ENCODE results near the gene SF3B3.

Gene SF3B3

DNA sequence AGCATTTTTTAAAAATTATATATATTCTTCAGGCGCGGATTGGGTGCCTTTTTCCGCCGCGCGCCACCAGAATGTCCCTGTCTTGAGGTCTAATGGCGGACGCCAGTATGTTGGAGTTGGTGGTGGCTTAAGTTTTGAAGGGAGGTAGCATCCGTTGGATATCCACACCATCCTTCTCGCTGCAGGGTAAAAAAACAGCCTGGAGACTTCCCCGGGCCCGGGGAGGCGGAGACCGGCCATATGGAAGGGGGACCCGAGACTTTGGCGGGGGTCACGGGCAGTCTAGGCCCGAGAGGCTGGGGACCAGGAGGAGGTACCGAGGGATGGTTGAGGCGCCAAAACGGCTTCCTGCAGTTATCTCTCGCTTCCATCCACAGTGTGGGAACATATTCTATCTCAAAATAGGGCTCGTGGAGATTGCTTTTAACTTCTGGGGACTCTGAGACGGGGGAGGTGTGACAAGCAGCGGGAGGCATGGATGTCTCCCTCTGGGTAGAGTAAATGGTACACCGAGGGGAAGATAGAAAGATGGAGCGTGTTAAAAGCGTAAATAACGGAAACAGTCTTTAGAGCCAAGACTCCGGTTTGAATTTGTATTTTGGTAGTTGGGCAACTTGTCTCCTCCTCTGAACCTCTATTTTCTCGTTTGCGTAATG lies at the start of gene SF3B3:
Gene SF3B3 (plus strand): TSS at position 74 of the 656 bp plus-strand sequence. CDS start 2,841 bp downstream, outside the sequence.
- DNase-seq (ENCODE audit: low spot score), result peak; percentile 46

DNA sequence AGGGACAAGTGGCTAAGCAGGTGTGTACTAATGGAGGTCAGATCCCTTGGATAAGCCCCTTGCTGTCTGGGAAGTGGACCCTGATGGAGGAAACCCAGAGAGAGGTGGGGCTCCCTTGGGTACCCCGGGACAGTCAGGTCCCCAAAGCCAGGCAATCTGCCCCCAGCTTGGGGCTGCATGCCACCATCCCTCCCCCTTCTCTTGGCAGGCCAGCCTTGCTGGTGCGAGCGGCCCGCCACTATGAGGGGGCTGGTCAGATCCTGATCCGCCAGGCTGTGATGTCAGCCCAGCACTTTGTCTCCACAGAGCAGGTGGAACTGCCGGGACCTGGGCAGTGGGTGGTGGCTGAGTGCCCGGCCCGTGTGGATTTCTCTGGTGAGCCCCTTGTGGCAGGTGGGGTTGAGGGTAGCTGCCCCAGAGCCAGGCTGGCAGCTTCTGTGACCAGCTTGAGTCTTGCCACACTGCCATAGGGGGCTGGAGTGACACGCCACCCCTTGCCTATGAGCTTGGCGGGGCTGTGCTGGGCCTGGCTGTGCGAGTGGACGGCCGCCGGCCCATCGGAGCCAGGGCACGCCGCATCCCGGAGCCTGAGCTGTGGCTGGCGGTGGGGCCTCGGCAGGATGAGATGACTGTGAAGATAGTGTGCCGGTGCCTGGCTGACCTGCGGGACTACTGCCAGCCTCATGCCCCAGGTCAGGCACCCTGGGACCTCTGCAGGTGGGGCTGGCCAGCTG lies 49.1 kb upstream of the SF3B3 start:
- DNase-seq (ENCODE audit: low spot score), result no peak

DNA sequence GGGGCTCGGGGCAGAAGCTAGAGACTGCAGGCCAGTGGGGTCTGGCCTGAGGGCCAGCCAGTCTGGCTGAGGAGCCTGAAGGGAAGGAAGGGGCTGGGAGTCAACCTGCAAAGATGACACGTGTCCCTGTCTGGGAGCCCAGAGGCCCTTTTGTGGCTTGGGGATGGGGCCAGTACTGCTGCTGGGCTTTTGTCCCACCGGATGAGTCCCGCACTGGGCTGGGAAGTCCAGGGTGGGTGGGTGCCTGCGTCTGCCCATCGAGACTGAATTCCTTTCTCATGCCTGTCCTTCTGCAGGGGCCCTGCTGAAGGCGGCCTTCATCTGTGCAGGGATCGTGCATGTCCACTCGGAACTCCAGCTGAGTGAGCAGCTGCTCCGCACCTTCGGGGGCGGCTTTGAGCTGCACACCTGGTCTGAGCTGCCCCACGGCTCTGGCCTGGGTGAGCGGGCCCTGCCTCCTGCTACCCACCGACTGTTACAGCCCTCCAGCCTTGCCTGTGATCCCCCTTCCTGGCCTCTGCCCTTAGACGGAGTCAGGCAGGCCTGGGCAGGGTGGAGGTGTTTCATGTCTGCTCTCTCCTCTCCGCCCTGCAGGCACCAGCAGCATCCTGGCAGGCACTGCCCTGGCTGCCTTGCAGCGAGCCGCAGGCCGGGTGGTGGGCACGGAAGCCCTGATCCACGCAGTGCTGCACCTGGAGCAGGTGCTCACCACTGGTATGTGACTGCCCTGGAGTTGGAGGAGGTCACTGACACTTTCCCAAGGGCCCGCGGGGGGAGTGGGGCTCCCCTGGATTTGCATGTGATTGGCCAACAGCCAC lies 48.4 kb upstream of the SF3B3 start:
- no peak for DNase-seq (ENCODE audit: low spot score)

DNA sequence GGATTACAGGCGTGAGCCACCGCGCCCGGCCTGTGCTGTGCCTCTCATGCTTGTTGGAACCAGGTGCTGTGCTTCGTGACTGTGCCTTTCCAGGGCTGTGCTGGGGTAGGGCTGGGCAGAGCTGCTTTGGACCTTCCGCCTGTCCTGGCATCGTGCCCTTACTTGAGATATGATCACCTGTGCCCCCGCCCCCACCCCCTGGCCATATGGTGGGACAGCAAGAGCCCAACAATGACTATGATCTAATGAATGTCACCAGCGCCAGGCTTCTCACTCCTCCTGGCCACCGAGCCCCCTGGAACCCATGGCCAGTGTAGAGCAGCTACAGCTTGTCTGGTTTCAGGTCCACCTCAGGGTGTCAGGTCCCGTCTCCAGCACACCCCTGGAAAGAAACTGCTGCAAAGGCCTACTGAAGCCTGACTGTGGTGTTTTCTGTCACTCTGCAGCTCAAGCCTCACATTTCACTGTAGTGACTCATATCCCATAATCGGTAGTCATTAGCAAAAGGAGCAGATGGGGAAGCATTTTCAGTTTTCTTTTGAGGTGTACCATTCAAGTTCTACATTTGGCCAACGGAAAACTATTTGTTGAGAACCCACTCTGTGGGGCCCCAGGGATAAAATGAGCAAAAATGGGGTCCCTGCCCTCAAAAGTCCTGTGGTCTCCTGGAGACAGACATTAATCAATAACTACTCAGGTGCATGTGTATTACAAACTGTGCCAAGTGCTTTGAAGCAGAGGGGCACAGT lies 47.2 kb upstream of the SF3B3 start:
- DNase-seq (ENCODE audit: low spot score), result peak; percentile 62

DNA sequence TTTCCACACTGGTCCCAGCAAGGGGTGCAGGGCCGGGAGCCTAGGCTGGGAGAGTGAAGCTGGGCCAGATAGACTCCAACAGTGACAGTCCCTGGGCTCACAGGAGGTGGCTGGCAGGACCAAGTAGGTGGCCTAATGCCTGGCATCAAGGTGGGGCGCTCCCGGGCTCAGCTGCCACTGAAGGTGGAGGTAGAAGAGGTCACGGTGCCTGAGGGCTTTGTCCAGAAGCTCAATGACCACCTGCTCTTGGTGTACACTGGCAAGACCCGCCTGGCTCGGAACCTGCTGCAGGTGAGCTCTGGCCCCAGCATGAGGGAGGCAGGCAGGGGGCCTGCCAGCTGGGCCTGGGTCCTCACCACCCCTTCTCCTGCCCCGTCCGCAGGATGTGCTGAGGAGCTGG lies 45.4 kb upstream of the SF3B3 start:
- no peak for DNase-seq (ENCODE audit: low spot score)

DNA sequence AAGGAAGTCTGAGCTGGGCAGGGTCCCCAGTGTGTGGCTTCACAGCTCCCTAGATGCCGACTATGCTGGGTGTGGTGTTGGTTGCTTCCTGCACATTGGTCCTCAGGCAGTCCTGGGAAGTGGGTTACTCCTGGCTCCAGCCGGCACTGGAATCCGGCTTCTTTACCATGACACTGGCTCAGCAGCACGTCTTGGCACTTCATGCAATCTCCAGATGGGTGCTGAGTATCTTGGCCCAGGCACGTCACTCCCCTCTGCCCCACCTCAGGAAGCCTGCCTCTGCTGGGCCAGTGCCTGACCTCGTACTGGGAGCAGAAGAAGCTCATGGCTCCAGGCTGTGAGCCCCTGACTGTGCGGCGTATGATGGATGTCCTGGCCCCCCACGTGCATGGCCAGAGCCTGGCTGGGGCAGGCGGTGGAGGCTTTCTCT lies 44.7 kb upstream of the SF3B3 start:
- DNase-seq (ENCODE audit: low spot score), result no peak

DNA sequence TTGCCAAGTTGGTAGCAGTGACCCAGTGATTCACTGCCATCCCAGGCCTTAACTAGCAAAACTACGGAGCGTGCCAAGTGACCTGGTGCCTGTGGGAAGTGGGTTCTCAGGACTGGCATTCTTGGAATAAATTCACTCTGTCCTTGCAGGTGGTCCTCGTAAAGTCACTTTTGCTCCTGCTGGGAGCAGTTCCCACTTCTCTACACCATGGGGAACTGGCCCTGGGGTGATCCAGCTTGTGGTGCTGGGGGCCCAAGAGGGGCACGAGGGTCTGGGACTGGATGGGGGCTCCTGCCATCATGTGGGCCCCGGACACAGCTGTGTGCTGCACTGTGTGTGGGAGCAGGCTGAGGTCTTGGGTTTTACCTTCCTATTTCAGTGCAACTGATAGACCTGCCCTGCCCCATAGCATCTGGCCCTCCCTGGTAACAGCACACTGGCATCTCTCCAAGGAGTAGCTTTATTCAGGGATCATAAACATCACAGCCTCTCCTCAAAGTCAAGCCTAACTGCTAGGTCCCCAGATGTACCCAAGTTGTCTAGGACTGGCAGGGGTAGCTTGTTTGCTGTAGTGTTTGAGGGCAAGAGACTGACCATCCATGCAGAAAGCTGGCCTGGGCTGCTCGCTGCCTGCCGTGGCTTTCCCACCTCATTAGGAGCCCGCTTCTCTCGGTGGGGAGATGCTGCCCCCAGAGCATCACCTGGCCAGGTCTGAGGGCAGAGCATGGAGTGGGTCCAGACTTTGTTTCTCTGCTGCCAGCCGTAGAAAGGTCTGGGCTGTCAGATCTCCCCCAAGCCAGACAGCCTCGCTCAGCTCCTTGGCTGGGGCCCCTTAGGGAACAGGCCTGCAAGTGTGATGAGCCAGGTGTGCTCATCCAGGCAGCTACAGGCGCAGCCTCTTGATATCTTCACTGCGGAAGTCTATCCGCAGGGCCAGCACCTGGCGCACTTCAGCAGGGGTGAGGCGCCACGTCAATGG lies 43.2 kb upstream of the SF3B3 start:
- no peak for DNase-seq (ENCODE audit: low spot score)

DNA sequence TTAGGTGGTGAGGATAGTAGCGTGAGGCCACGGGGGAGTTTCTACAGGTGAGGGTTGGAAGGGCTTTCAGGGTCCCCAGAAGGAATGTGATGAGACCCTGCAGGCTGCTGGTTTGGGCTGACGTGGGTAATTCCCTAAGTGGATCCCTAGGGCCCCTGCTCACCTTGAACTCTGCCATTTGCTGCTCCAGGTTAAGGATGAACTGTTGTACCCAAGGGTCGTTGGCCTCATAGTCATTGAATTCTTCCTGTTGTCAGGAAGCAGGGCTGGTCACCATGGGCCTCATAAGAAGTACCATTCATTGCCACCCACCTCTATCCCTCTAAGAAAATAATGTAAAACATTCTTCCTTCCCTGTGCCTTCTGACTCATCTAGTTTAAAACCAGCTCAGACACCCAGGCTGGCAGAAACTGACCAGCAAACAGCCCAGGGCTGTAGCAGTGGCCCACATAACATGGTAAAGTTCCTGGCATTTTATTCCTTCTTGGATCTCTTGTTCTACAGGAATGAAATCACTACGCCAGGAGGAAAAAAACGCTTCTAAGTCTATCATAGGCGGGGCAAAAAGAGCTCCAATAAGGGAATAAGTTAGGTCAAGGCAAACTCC lies 41.6 kb upstream of the SF3B3 start:
- DNase-seq (ENCODE audit: low spot score), result no peak

DNA sequence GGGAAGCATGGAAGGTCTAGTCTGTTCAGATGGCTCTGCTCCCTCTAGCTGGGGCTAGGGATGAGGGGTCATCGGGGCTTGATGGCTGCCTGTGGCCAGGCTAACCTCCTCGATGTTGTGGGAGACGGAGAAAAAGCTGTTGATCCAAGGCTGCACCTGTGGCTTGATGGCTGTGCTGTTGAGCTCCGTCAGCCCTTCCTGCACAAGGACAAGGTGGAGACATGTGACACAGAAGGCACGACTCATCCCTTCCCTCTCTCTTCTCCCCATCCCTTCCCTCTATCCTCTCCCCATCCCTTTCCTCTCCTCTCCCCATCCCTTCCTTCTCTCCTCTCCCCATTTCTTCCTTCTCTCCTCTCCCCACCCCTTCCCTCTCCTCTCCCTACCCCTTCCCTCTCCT lies 41.0 kb upstream of the SF3B3 start:
- DNase-seq (ENCODE audit: low spot score), result no peak

DNA sequence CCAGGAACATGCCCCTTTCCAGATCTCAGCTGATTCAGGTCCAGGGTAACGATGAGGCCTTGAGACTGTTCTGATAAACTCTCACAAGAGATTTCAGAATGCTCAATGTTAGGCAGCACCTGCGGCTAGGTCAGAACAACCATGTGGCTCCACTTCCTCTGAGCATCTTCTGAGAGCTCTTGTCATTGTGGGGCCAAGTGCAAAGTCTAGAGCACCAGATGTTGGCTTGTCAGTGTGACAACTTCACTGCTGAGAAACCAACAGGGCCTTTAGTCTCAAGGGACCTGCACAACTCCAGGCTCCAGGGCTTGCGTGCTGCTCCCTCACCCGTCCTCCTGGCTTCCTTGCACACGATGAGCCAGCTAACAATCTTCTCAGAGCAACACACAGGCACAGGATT lies 40.2 kb upstream of the SF3B3 start:
- no peak for DNase-seq (ENCODE audit: low spot score)

DNA sequence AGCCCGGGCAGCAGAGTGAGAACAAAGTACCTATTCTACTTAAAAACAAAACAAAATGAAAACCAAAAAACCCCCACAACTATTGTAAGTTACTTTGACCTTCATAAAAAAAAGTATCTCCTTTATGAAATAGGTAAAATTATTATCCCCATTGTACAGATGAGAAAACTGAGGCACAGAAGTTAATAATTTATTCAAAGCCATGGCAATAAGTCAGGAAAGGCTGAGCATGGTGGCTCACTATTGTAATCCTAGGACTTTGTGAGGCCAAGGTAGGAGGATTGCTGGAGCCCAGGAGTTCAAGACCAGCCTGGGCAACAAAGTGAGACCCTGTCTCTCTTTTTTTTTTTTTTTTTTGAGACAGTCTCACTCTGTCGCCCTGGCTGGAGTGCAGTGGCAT lies 38.7 kb upstream of the SF3B3 start:
- DNase-seq (ENCODE audit: low spot score), result no peak

DNA sequence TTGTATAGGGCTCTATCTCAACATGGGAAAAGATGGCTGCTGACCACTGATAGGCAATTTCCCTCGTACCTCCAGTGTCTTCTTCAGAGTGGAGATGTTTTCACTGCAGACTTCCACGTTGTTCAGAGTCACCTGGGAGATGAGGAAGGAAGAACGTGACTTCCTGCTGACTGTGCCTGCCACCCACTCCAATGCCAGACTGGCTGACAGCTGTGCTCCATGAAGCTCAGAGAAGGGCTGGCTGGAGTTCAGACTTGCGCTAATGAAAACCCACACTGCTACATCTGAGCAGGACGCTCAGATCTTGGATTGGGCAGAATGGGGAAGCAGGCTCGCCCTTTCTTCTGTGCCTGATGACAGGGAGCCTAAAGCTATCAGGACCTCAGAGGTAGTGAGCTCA lies 33.4 kb upstream of the SF3B3 start:
- no peak for DNase-seq (ENCODE audit: low spot score)

DNA sequence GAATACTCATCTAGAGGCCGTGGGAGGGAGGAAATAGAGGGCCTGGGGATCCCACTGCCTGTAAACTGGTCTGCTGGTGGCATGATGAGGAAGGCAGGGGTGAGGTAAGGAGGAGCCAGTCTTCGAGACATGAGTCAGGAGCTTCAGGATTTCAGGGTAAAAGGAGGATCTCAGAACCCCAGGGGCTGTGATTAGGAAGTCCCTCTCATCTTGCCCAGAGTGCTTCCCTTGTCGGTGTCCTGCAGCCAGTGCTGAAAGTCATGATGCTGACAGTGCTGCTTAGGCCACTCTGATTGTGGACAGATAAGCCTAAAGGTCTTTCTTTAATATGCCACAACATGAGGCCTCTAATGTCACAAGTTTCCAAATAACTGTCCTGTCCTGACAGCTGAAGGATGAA lies 29.8 kb upstream of the SF3B3 start:
- no peak for DNase-seq (ENCODE audit: low spot score)

DNA sequence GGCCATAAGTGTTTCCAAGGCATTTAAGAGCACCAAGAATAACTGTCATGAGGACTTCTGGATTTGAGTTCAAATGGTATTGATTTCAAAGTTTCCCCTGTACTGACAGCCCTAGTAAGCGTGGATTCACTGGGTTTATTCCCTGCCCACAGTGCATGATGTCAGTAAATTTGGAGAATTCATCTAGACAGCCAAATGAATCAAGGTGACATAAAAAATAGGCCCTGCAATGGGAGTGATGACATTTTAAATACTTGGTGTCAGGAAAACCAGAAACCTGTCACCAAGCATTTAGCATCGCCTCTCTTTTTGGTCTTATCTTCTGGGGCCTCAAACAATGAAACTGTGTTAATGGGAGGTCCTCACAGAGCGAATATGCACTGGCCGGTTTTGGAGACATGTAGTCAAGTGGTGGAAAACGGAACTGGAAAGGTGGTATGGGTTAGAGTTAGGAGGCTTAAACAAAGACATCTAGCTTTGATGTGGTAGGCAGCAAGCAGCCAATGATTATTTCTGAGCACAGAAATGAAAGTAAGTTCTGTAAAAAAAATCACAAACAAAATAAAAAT lies 29.3 kb upstream of the SF3B3 start:
- no peak for DNase-seq (ENCODE audit: low spot score)

DNA sequence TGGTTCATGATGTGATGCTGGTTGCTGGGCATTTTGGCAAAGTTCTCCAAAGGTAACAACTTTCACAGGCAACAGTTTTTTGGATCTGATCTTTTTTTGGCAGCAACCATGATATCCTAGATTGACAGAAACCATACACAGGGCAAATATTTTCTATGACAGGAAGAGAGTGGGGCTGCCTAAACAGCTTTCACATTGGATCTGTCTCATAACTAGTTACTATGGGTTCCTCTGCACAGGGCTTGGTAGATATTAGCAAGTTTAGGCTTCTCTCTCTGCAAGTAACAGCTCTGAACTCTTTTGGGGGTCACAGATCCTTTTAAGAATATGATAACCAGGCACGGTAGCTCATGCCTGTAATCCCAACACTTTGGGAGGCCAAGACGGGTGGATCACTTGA lies 28.8 kb upstream of the SF3B3 start:
- no peak for DNase-seq (ENCODE audit: low spot score)

DNA sequence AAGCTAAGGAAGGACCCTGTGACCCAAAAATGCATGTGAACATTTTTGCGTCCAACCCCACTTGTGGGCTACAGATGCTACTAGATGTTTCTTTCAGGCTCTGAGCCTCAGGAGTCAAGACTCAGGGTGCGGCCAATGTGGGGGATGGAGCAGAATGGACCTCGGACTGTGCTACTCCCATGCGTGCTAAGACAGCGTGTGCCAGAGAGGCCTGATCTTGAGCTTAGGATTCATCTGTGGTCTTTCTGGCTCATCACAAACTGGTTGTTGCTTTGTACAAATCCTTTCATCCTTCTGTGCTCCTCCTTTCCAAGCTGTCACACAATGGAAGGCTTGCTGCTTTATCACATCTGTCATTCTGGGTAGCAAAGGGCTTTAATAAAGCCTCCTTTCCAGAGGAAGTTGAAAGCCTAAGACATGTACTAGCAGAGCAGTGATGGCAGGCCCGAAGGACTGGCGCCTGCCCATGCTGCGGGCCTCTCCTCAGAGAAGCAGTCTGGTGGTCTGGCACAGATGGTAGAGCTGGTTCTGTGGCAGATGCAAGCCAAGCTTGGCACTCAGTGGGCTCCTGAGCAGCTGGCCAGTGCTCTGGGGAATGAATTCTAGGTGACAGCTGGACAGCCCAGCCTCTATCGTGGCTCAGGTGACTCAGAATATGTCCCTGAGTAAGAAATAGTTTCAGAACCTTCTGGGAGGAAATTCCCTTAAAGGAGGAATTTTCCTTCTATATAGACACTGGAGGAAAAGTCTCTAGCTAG lies 28.0 kb upstream of the SF3B3 start:
- no peak for DNase-seq (ENCODE audit: low spot score)

DNA sequence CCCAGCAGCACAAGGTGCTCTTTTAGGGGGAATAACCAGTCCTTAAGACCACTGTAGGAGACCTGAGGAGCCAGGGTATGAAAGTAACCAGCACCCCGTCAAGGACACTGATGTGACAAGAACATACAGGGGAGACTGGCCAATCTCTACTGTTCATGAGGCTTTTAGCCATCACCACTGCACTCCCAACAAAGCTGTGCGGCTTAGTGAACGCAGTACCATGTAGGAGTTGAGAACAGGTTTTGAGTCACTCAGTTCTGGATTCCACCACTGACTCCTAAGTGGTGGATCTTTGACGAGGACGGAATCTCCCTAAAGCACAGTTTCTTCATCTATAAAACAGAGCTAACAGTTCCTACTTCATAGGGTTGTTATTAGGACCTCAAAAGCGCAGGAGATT lies 27.1 kb upstream of the SF3B3 start:
- DNase-seq (ENCODE audit: low spot score), result no peak

DNA sequence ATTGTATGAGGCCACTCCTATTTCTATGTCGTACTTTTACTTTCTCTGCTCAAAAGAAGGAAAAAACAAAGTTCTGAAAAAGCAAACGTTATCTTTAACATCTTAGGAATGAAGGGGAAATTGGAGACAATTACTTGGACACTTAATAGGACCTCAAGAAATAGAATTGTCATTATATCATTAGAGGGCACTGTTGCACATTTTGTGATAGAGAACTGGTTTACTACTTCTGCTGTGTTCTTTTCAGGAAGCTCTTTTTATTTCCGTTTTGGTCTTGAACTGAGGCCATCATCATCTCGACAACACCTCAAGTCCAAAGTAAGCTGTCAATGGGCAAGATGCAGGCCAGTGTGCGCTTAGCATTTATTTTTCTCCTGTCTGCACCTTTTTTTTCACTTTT lies 14.9 kb upstream of the SF3B3 start:
- no peak for DNase-seq (ENCODE audit: low spot score)

DNA sequence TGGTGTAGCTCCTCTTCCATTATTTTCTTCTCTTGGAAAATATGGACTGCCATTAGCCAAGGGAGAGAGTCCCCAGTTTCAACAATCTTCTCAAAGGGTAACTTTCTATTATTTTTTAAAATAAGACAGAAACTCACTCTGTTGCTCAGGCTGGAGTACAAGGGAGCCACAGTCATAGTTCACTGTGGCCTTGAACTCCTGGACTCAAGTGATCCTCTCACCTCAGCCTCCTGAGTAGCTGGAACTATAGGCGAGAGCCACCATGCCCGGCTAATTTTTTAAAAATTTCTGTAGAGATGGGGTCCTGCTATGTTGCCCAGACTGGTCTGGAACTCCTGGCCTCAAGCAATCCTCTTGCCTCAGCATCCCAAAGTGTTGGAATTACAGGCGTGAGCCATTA lies 13.4 kb upstream of the SF3B3 start:
- no peak for DNase-seq (ENCODE audit: low spot score)

DNA sequence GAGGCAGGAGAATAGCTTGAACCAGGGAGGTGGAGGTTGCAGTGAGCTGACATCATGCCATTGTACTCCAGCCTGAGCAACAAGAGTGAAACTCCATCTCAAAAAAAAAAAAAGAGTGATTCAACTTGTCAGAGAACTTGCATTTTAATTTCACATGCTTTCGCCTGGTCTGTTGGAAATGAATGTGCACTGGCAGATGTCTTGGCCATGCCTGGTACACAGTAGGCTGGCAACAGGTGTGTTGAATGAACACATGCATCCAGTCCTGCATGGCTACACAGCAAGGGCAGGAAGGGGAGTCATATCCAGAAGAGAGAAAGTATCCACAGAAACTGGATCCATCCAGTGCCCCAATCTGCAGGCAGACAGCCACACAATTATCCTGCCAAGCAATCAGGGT lies 11.8 kb upstream of the SF3B3 start:
- DNase-seq (ENCODE audit: low spot score), result no peak
